Trophoblast cell (in vitro differentiated cells and primary cell): ENCODE data around the gene UBAC1.

Experiments used
- DNase-seq, 2 donors: peaks; one replicate each; pipeline ENCODE4 v3.0.0-alpha.2; 2016
- H2AFZ ChIP-seq: 2 replicates; pipeline ENCODE4 v1.6.1; 2013; ENCODE audit warnings: low read length, moderate library complexity, mild to moderate bottlenecking; ENCODE audit not compliant: insufficient read depth, poor library complexity
- H2AK5ac ChIP-seq: 2 replicates; pipeline ENCODE4 v1.6.1; 2013; ENCODE audit warnings: mild to moderate bottlenecking, low read length
- H2BK120ac ChIP-seq: 2 replicates; pipeline ENCODE4 v1.6.1; 2013; ENCODE audit warnings: low read length, mild to moderate bottlenecking, moderate library complexity; ENCODE audit not compliant: insufficient read depth, poor library complexity
- H2BK12ac ChIP-seq: 2 replicates; pipeline ENCODE4 v1.6.1; 2013; ENCODE audit warnings: mild to moderate bottlenecking, low read length, moderate library complexity
- H2BK5ac ChIP-seq: 2 replicates; pipeline ENCODE4 v1.6.1; 2013; ENCODE audit warnings: low read length, low read depth, moderate library complexity, mild to moderate bottlenecking; ENCODE audit not compliant: poor library complexity
- H3K14ac ChIP-seq: 2 replicates; pipeline ENCODE4 v1.6.1; 2013; ENCODE audit warnings: mild to moderate bottlenecking, low read length
- H3K18ac ChIP-seq: 2 replicates; pipeline ENCODE4 v1.6.1; 2013; ENCODE audit warnings: mild to moderate bottlenecking, low read length
- H3K23ac ChIP-seq: 2 replicates; pipeline ENCODE4 v1.6.1; 2013; ENCODE audit warnings: low read length
- H3K27ac ChIP-seq: 2 replicates; pipeline ENCODE4 v1.5.1; 2013; ENCODE audit warnings: low read depth, mild to moderate bottlenecking, inconsistent platforms, low read length, moderate library complexity
- H3K27me3 ChIP-seq: 2 replicates; pipeline ENCODE4 v1.6.1; 2013; ENCODE audit warnings: inconsistent platforms, mild to moderate bottlenecking, low read length, moderate library complexity; ENCODE audit not compliant: insufficient read depth
- H3K36me3 ChIP-seq, 2 experiments: 1 replicate in 1 of 2; 2 replicates in 1 of 2; pipeline ENCODE4 v1.6.1; 2013; ENCODE audit warnings: low read length in 2 of 2, mild to moderate bottlenecking in 2 of 2, moderate library complexity in 1 of 2; ENCODE audit not compliant: insufficient read depth in 2 of 2, control insufficient read depth in 1 of 2
- H3K4ac ChIP-seq: 2 replicates; pipeline ENCODE4 v1.6.1; 2013; ENCODE audit warnings: low read depth, mild to moderate bottlenecking, low read length, moderate library complexity
- H3K4me1 ChIP-seq, 2 experiments: 1 replicate in 1 of 2; 2 replicates in 1 of 2; pipeline ENCODE4 v1.6.1; 2013; ENCODE audit warnings: low read length in 2 of 2, mild to moderate bottlenecking in 2 of 2, moderate library complexity in 1 of 2; ENCODE audit not compliant: insufficient read depth in 2 of 2, control insufficient read depth in 1 of 2
- H3K4me2 ChIP-seq: 2 replicates; pipeline ENCODE4 v1.6.1; 2013; ENCODE audit warnings: inconsistent platforms, mild to moderate bottlenecking, low read length, moderate library complexity
- H3K4me3 ChIP-seq: 2 replicates; pipeline ENCODE4 v1.5.1; 2013; ENCODE audit warnings: mild to moderate bottlenecking, low read depth, low read length, inconsistent platforms
- H3K79me1 ChIP-seq: one replicate; pipeline ENCODE4 v1.6.1; 2013; ENCODE audit warnings: low read length
- H3K79me2 ChIP-seq: 2 replicates; pipeline ENCODE4 v1.6.1; 2013; ENCODE audit warnings: low read length, mild to moderate bottlenecking; ENCODE audit not compliant: control insufficient read depth, insufficient read depth, poor library complexity
- H3K9ac ChIP-seq: 2 replicates; pipeline ENCODE4 v1.6.1; 2013; ENCODE audit warnings: mild to moderate bottlenecking, low read length
- H3K9me3 ChIP-seq: 2 replicates; pipeline ENCODE4 v1.6.1; 2013; ENCODE audit warnings: low read depth, mild to moderate bottlenecking, control low read depth, inconsistent platforms, low read length; ENCODE audit not compliant: insufficient read depth
- H4K12ac ChIP-seq: 2 replicates; pipeline ENCODE4 v1.6.1; 2013; ENCODE audit warnings: low read depth, mild to moderate bottlenecking, low read length, moderate library complexity
- H4K8ac ChIP-seq: 2 replicates; pipeline ENCODE4 v1.6.1; 2013; ENCODE audit warnings: low read depth, mild to moderate bottlenecking, low read length, moderate library complexity
- H4K91ac ChIP-seq: one replicate; pipeline ENCODE4 v1.6.1; 2013; ENCODE audit warnings: low read depth, mild to moderate bottlenecking, low read length, moderate library complexity
- WGBS: extraction: QIAGEN DNeasy Blood & Tissue Kit; methylation state at CpG from one replicate; pipeline ENCODE4 v1.1.7; 2013; ENCODE audit warnings: missing lambda C conversion rate; ENCODE audit not compliant: insufficient read length, insufficient coverage; ENCODE audit errors: extremely low coverage; 5-methylcytosine and 5-hydroxymethylcytosine counted together

The UBAC1 gene

GRCh38 chr9:136004712-136005111 is 43.5 kb upstream of the UBAC1 start:
- Histone ChIP-seq H3K79me1 (no peaks in the 10 kb centered on the region), H3K36me3 (peaks cover 7% of the 10 kb centered on the region in 2 experiments), H3K4ac (no peak overlapping the region), H2AFZ (no peak overlapping the region), H4K8ac (no peak overlapping the region), H3K4me3 (no peak overlapping the region), H3K79me2 (no peaks in the 10 kb centered on the region), H3K23ac (no peak overlapping the region), H3K27ac (no peak overlapping the region), H4K91ac (no peak overlapping the region), H2BK120ac (no peak overlapping the region), H2BK5ac (no peak overlapping the region), H3K9me3 (peaks cover 3% of the 10 kb centered on the region), H3K4me2 (no peak overlapping the region), H3K4me1 (peaks cover 3 to 14% of the 10 kb centered on the region in 2 experiments), H4K12ac (no peak overlapping the region), H2BK12ac (no peak overlapping the region), H3K9ac (no peak overlapping the region), H3K18ac (no peak overlapping the region), H3K14ac (no peak overlapping the region), H3K27me3 (no peaks in the 10 kb centered on the region), H2AK5ac (no peak overlapping the region)
- WGBS = no CpG with 5 or more reads among the region's 15 CpGs
- no peak for DNase-seq

DNA sequence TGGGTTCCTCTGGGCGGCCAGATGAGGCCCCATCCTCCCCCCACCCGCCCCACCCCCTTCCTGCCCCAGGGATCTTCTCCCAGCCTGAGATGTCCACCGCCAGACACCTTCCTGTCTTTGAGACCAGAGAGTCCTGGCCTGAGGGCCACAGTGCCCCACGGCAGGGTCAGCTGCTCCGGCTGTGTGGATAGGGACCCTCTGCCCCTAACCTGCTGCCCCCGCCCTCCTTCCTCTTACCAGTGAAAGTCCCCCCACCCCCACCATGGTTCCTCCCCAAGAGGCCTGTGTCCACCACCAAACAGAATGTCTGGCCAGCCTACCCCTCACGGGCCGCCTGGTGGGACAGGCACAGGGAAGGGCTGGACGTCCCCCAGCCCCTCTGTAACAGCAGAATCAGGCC is 43.0 kb upstream of the UBAC1 start:
- no peak overlapping the region for H2AK5ac ChIP-seq
- H2BK5ac ChIP-seq = no peak overlapping the region
- H3K4me2 ChIP-seq = no peak overlapping the region
- no peak overlapping the region for H4K8ac ChIP-seq
- no peak overlapping the region for H3K27ac ChIP-seq
- no peak for DNase-seq
- H3K14ac ChIP-seq = no peak overlapping the region
- no peak overlapping the region for H3K9ac ChIP-seq
- H3K9me3 ChIP-seq = peaks cover 3% of the 10 kb centered on the region
- H3K79me1 ChIP-seq = no peaks in the 10 kb centered on the region
- H3K23ac ChIP-seq = no peak overlapping the region
- no CpG with 5 or more reads among the region's 9 CpGs for WGBS
- H3K36me3 ChIP-seq = peaks cover 4 to 7% of the 10 kb centered on the region in 2 experiments
- peaks cover 3 to 14% of the 10 kb centered on the region in 2 experiments for H3K4me1 ChIP-seq
- H3K79me2 ChIP-seq = no peaks in the 10 kb centered on the region
- no peak overlapping the region for H2BK120ac ChIP-seq
- no peak overlapping the region for H2AFZ ChIP-seq
- no peak overlapping the region for H3K4me3 ChIP-seq
- no peak overlapping the region for H2BK12ac ChIP-seq
- no peak overlapping the region for H4K91ac ChIP-seq
- no peaks in the 10 kb centered on the region for H3K27me3 ChIP-seq
- H3K18ac ChIP-seq = no peak overlapping the region
- no peak overlapping the region for H3K4ac ChIP-seq
- no peak overlapping the region for H4K12ac ChIP-seq

DNA sequence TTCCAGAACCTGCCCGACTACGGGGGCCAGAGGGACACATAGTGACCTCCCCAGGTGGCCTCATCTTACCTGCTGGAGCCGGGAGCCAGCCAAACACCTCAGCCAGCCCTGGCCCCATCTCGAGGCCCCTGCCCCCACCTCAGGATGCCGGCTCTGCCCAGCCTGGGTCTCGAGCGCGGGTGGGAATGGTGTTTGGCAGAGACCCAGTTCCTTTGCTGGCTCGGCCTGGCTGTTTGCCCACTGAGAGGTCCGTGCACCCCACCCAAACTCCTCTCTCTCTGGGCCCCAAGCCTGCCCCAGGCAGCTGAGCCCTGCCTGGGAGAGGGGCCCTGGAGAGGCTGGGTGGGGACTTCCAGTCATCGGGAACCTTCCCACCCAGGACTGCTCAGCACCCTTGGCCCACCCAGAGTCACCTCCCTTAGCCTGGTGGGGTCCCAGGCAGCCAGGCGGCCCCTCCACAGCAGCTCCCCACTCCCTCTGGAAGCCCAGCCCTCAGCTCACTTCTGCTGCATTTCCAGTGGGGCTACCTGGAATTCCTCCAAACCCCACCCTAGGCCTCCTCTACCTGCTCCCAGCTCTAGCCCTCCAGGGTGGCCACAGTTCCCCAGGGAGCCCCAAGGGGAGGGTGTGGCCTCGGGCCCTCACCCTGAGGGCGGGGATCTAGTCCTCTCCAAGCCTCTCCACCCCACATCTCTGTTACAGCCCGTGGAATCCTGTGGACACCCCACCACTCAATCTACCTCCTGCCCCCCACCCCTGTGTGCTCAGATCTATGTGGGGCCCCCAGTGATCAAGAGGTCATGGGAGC is 42.4 kb upstream of the UBAC1 start:
- no peak overlapping the region for H2AK5ac ChIP-seq
- H3K36me3 ChIP-seq = peaks cover 4 to 7% of the 10 kb centered on the region in 2 experiments
- WGBS = no CpG with 5 or more reads among the region's 15 CpGs
- no peak for DNase-seq
- no peak overlapping the region for H2BK5ac ChIP-seq
- H3K23ac ChIP-seq = no peak overlapping the region
- H3K79me2 ChIP-seq = no peaks in the 10 kb centered on the region
- H4K12ac ChIP-seq = no peak overlapping the region
- no peak overlapping the region for H4K8ac ChIP-seq
- no peak overlapping the region for H2AFZ ChIP-seq
- no peak overlapping the region for H3K4me3 ChIP-seq
- H3K9ac ChIP-seq = no peak overlapping the region
- H2BK120ac ChIP-seq = no peak overlapping the region
- no peaks in the 10 kb centered on the region for H3K27me3 ChIP-seq
- H3K4ac ChIP-seq = no peak overlapping the region
- H2BK12ac ChIP-seq = no peak overlapping the region
- peaks cover 3 to 14% of the 10 kb centered on the region in 2 experiments for H3K4me1 ChIP-seq
- no peak overlapping the region for H3K18ac ChIP-seq
- H3K14ac ChIP-seq = no peak overlapping the region
- H3K27ac ChIP-seq = no peak overlapping the region
- H3K4me2 ChIP-seq = no peak overlapping the region
- peaks cover 3% of the 10 kb centered on the region for H3K9me3 ChIP-seq
- H4K91ac ChIP-seq = no peak overlapping the region
- no peaks in the 10 kb centered on the region for H3K79me1 ChIP-seq

DNA sequence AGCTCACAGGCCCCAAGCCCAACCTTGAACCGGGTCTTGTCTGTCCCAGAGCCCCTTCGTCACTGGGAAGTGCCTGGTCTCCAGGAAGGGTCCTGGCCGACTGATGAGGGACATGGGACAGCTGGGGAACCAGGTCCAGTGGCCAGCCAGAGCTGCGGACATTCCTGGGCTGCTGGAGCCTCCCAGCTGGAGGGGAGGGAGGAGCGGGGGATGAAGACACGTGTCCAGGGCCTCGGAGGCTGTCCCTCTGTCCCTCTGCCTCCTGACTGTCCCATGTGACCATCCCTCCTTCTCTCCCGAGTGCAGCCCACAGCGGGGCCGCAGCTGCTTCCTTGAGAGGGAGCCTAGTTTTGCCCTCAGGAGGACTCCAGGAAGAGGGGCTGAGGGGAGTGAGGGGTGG is 41.7 kb upstream of the UBAC1 start:
- Histone ChIP-seq H3K79me2 (no peaks in the 10 kb centered on the region), H3K14ac (no peak overlapping the region), H4K91ac (no peak overlapping the region), H3K9me3 (peaks cover 3% of the 10 kb centered on the region), H3K4me1 (peaks cover 3 to 10% of the 10 kb centered on the region in 2 experiments), H2BK12ac (no peak overlapping the region), H3K27ac (no peak overlapping the region), H3K23ac (no peak overlapping the region), H3K27me3 (no peaks in the 10 kb centered on the region), H3K9ac (no peak overlapping the region), H3K36me3 (peaks cover under 1 to 4% of the 10 kb centered on the region in 2 experiments), H2BK120ac (no peak overlapping the region), H2AFZ (no peak overlapping the region), H4K12ac (no peak overlapping the region), H2BK5ac (no peak overlapping the region), H4K8ac (no peak overlapping the region), H3K4ac (no peak overlapping the region), H3K4me2 (no peak overlapping the region), H3K4me3 (no peak overlapping the region), H3K79me1 (no peaks in the 10 kb centered on the region), H2AK5ac (no peak overlapping the region), H3K18ac (no peak overlapping the region)
- WGBS = no CpG with 5 or more reads among the region's 10 CpGs
- peak in 1 of 2 donors; percentile 23 for DNase-seq
